GM20000 (cell line): ENCODE data around the gene DLG2.
A peak's percentile ranks its signal among the peaks of the same experiment; 100 is the strongest.

Source experiments
- DNase-seq: peaks from one replicate; pipeline ENCODE4 v3.0.0; 2012; ENCODE audit warnings: low spot score
- TF ChIP-seq, protein P1 (sequence below): IDR thresholded peaks from 2 replicates; pipeline ENCODE4 v1.5.1; 2012; ENCODE audit warnings: mild to moderate bottlenecking, control low read depth; ENCODE audit errors: extremely low read depth, missing control alignments

The DLG2 gene

GRCh38 chr11:84261707-84262106 is 1365.4 kb downstream of the DLG2 start:
- TF ChIP-seq, protein P1, sequence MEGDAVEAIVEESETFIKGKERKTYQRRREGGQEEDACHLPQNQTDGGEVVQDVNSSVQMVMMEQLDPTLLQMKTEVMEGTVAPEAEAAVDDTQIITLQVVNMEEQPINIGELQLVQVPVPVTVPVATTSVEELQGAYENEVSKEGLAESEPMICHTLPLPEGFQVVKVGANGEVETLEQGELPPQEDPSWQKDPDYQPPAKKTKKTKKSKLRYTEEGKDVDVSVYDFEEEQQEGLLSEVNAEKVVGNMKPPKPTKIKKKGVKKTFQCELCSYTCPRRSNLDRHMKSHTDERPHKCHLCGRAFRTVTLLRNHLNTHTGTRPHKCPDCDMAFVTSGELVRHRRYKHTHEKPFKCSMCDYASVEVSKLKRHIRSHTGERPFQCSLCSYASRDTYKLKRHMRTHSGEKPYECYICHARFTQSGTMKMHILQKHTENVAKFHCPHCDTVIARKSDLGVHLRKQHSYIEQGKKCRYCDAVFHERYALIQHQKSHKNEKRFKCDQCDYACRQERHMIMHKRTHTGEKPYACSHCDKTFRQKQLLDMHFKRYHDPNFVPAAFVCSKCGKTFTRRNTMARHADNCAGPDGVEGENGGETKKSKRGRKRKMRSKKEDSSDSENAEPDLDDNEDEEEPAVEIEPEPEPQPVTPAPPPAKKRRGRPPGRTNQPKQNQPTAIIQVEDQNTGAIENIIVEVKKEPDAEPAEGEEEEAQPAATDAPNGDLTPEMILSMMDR, result no peak
- no peak for DNase-seq

GRCh38 chr11:84260862-84261261 is 1366.3 kb downstream of the DLG2 start:
- no peak for DNase-seq
- TF ChIP-seq, protein P1, result no peak

GRCh38 chr11:84256618-84257017 is 1370.5 kb downstream of the DLG2 start:
- TF ChIP-seq, protein P1, result no peak
- DNase-seq, result no peak

DNA sequence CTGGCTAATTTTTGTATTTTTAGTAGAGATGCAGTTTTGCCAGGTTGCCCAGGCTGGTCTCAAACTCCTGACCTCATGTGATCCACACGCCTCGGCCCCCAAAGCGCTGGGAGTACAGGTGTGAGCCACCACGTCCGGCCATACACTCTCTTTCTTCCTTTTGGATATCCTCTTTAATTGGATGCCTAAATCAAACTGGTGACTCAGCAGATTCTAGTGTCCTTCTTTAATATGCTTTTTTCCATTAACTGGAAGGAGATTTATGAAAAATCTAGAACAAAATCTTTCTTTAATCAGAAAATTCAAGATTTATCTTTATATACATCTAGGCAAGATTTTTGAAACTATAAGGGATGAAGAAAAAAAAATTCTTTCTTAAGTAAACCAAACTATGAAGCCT is 1371.7 kb downstream of the DLG2 start:
- DNase-seq, result no peak

GRCh38 chr11:84250834-84251613 is 1376.1 kb downstream of the DLG2 start:
- TF ChIP-seq, protein P1, result no peak
- no peak for DNase-seq

More for the DNA sequence above, 1371.7 kb downstream of the DLG2 start:
- TF ChIP-seq, protein P1, result no peak

DNA sequence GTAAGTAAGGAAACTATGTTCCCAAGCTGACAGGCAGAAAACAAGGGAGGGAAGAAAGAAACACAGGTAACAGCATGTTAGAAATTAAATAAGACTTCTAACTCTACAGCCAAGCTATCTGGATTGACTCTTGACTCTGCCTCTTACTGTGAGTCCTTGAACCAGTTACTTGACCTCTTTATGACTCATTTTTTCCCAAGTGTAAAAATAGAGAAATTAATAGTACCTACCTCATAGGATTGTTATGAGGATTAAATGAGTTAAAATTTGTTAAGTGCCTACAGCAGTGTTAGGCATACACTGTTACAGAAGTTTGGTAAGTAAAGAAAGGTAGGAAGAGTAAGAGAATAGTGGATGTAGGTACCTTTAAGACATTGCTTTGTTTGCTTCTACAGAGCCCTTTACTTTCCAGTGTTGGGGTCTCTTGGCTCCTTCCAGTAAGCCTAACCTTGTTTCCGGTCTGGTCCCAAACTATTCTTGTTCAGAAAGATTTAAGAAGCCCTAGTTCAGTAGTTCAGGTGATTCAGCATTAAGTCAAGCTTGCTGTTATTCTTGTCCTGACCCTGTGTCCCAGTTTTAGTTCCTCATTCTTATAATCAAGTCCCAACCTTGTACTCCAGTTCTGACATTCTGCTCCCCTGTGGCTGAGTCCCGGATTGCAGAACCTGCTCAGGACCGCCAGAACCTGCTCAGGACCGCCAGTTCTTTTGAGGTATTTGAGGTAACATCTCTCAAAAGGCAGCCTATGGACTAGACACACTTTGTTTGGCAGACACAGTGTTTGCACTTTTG is 1377.6 kb downstream of the DLG2 start:
- TF ChIP-seq, protein P1, result no peak
- peak; percentile 3 for DNase-seq

- no peak for DNase-seq
- TF ChIP-seq, protein P1, result no peak
These were observed 1379.2 kb downstream of the DLG2 start for GRCh38 chr11:84247926-84248325.
